Loucy (cell line): ENCODE results near the gene CYS1.
"Not testable (repeated sequence)": the region's sequence is repeated elsewhere in the genome, so short reads cannot be mapped to it uniquely, and the experiment has no call there.

ENCODE experiments used
- H2AFZ ChIP-seq: fragments of 200-600 bp; sonication (generic); 2 replicates; pipeline ENCODE4 v1.6.0; 2016; ENCODE audit warnings: antibody characterized with exemption, mild to moderate bottlenecking, low read length, moderate library complexity
- H3F3A ChIP-seq: fragments of 200-600 bp; 2 replicates; pipeline ENCODE4 v1.6.0; 2016; ENCODE audit warnings: antibody characterized with exemption, low read depth, mild to moderate bottlenecking
- H3K27me3 ChIP-seq: fragments of 200-600 bp; sonication (generic); 2 replicates; pipeline ENCODE4 v1.6.1; 2014; ENCODE audit warnings: low read length, mild to moderate bottlenecking; ENCODE audit not compliant: insufficient read depth, poor library complexity, severe bottlenecking
- H3K36me3 ChIP-seq: fragments of 200-600 bp; sonication (generic); 2 replicates; pipeline ENCODE4 v1.6.1; 2016; ENCODE audit warnings: low read length; ENCODE audit not compliant: insufficient read depth
- H3K4me1 ChIP-seq: fragments of 200-600 bp; sonication (generic); 2 replicates; pipeline ENCODE4 v1.5.1; 2014; ENCODE audit warnings: low read length, mild to moderate bottlenecking; ENCODE audit not compliant: insufficient read depth, poor library complexity, severe bottlenecking
- H3K4me2 ChIP-seq: fragments of 200-600 bp; sonication (generic); 2 replicates; pipeline ENCODE4 v1.6.0; 2014; ENCODE audit warnings: antibody characterized with exemption, low read length, low read depth, mild to moderate bottlenecking; ENCODE audit not compliant: poor library complexity, severe bottlenecking
- H3K4me3 ChIP-seq: fragments of 200-600 bp; sonication (generic); 2 replicates; pipeline ENCODE4 v1.5.1; 2014; ENCODE audit warnings: low read length, mild to moderate bottlenecking, mixed read lengths; ENCODE audit not compliant: poor library complexity, severe bottlenecking
- H3K79me2 ChIP-seq: fragments of 200-600 bp; sonication (generic); 2 replicates; pipeline ENCODE4 v1.6.1; 2014; ENCODE audit warnings: low read length; ENCODE audit not compliant: insufficient read depth
- H3K9ac ChIP-seq: fragments of 200-600 bp; sonication (generic); 2 replicates; pipeline ENCODE4 v1.6.0; 2014; ENCODE audit warnings: mild to moderate bottlenecking, low read depth, low read length, moderate library complexity; ENCODE audit not compliant: poor library complexity, severe bottlenecking
- H3K9me2 ChIP-seq: fragments of 200-600 bp; sonication (generic); replicated peaks from 2 replicates; pipeline ENCODE4 v1.6.1; 2016; ENCODE audit warnings: low read depth, low read length, mixed read lengths
- H3K9me3 ChIP-seq: fragments of 200-600 bp; sonication (generic); 2 replicates; pipeline ENCODE4 v1.6.1; 2014; ENCODE audit warnings: mild to moderate bottlenecking, antibody characterized with exemption, low read length, low read depth; ENCODE audit not compliant: insufficient read depth
- H4K20me1 ChIP-seq: fragments of 200-600 bp; sonication (generic); 2 replicates; pipeline ENCODE4 v1.6.0; 2014; ENCODE audit warnings: antibody characterized with exemption, low read length, mild to moderate bottlenecking; ENCODE audit not compliant: insufficient read depth, poor library complexity, severe bottlenecking
- CTCF ChIP-seq: fragments of 200-600 bp; sonication (generic); conservative IDR thresholded peaks from 2 replicates; pipeline ENCODE4 v1.5.1; 2014; ENCODE audit warnings: mild to moderate bottlenecking, antibody characterized with exemption, low read length
- EZH2phosphoT487 ChIP-seq: fragments of 200-600 bp; IDR thresholded peaks from 2 replicates; pipeline ENCODE4 v1.6.1; 2018; ENCODE audit warnings: antibody characterized with exemption, mild to moderate bottlenecking, moderate library complexity, borderline replicate concordance

Gene CYS1

GRCh38 chr2:10017313-10017941 lies 62.8 kb downstream of the CYS1 start:
- Histone ChIP-seq H3K4me3 (no peak overlapping the region), H3K36me3 (no peaks in the 10 kb centered on the region), H3K9me3 (no peaks in the 10 kb centered on the region; the same call in 1 of the 2 replicates), H4K20me1 (no peaks in the 10 kb centered on the region), H2AFZ (no peak overlapping the region), H3K4me2 (no peak overlapping the region), H3K79me2 (no peaks in the 10 kb centered on the region), H3K9me2 (no peaks in the 10 kb centered on the region), H3K4me1 (no peaks in the 10 kb centered on the region), H3K27me3 (no peaks in the 10 kb centered on the region), H3K9ac (no peak overlapping the region), H3F3A (no peaks in the 10 kb centered on the region)
- TF ChIP-seq EZH2phosphoT487 (no peak), CTCF (no peak)

GRCh38 chr2:10016802-10017258 lies 63.4 kb downstream of the CYS1 start:
- H3K79me2 ChIP-seq: no peaks in the 10 kb centered on the region
- H3K27me3 ChIP-seq: no peaks in the 10 kb centered on the region
- no peak overlapping the region for H3K4me2 ChIP-seq
- H3K4me3 ChIP-seq: no peak overlapping the region
- no peaks in the 10 kb centered on the region for H3K4me1 ChIP-seq
- H2AFZ ChIP-seq: no peak overlapping the region
- H3K9ac ChIP-seq: no peak overlapping the region
- H3K36me3 ChIP-seq: no peaks in the 10 kb centered on the region
- no peak for TF ChIP-seq EZH2phosphoT487
- TF ChIP-seq CTCF: no peak
- no peaks in the 10 kb centered on the region for H3K9me2 ChIP-seq
- H3K9me3 ChIP-seq: no peaks in the 10 kb centered on the region; the same call in 1 of the 2 replicates
- H3F3A ChIP-seq: no peaks in the 10 kb centered on the region
- no peaks in the 10 kb centered on the region for H4K20me1 ChIP-seq

GRCh38 chr2:10016001-10016801 lies 64.0 kb downstream of the CYS1 start:
- Histone ChIP-seq H3K27me3 (no peaks in the 10 kb centered on the region), H2AFZ (no peak overlapping the region), H3K4me2 (no peak overlapping the region), H3K9ac (no peak overlapping the region), H3K9me2 (no peaks in the 10 kb centered on the region), H3K4me1 (no peaks in the 10 kb centered on the region), H4K20me1 (no peaks in the 10 kb centered on the region), H3K79me2 (no peaks in the 10 kb centered on the region), H3K4me3 (no peak overlapping the region), H3K9me3 (no peaks in the 10 kb centered on the region; the same call in 1 of the 2 replicates), H3F3A (no peaks in the 10 kb centered on the region), H3K36me3 (no peaks in the 10 kb centered on the region)
- no peak for TF ChIP-seq CTCF
- no peak for TF ChIP-seq EZH2phosphoT487

- not testable (repeated sequence) for H3K79me2 ChIP-seq, H3K9ac ChIP-seq, H3K36me3 ChIP-seq, H3F3A ChIP-seq, H4K20me1 ChIP-seq, H3K27me3 ChIP-seq, H2AFZ ChIP-seq, H3K9me3 ChIP-seq, H3K9me2 ChIP-seq, H3K4me1 ChIP-seq, H3K4me3 ChIP-seq, H3K4me2 ChIP-seq
These were observed 64.7 kb downstream of the CYS1 start for GRCh38 chr2:10015376-10015989.
